Spleen (tissue), 11 donors: ENCODE results near the gene MAEA. TPM values are rescaled to one million over a fixed set of nuclear protein-coding genes. Genes with fewer than 3 reads are reported as not detected.

Experiments
- DNase-seq: peaks from one replicate; pipeline ENCODE4 v3.0.0-alpha.2; 2020
- H3K27ac ChIP-seq, 8 donors: fragments of 200-600 bp; sonication (generic) in 7 of 8; 1 replicate in 4 of 8; 2 replicates in 4 of 8; pipeline versions ENCODE4 v1.5.0 to v1.8.0; 2016 to 2021; ENCODE audit warnings: inconsistent platforms in 4 of 8, mild to moderate bottlenecking in 4 of 8, moderate library complexity in 1 of 8
- H3K27me3 ChIP-seq, 7 donors: fragments of 200-600 bp; sonication (generic) in 6 of 7; replicated peaks in 1 of 7; 1 replicate in 4 of 7; 2 replicates in 3 of 7; pipeline versions ENCODE4 v1.5.0 to v1.8.0; 2016 to 2021; ENCODE audit warnings: inconsistent platforms in 3 of 7, mild to moderate bottlenecking in 1 of 7
- H3K36me3 ChIP-seq, 6 donors: fragments of 200-600 bp; sonication (generic) in 5 of 6; 1 replicate in 4 of 6; 2 replicates in 2 of 6; pipeline versions ENCODE4 v1.5.0 to v1.8.0; 2016 to 2021; ENCODE audit warnings: inconsistent platforms in 2 of 6
- H3K4me1 ChIP-seq, 6 donors: fragments of 200-600 bp; sonication (generic) in 5 of 6; 1 replicate in 3 of 6; 2 replicates in 3 of 6; pipeline versions ENCODE4 v1.5.0 to v1.8.0; 2016 to 2021; ENCODE audit warnings: inconsistent platforms in 3 of 6
- H3K4me3 ChIP-seq, 8 donors: fragments of 200-600 bp; sonication (generic) in 7 of 8; 1 replicate in 4 of 8; 2 replicates in 4 of 8; pipeline versions ENCODE4 v1.5.0 to v1.8.0; 2016 to 2021; ENCODE audit warnings: inconsistent platforms in 4 of 8, mild to moderate bottlenecking in 4 of 8, moderate library complexity in 2 of 8
- H3K9me3 ChIP-seq, 8 donors: fragments of 200-600 bp; sonication (generic) in 7 of 8; 1 replicate in 4 of 8; 2 replicates in 4 of 8; pipeline versions ENCODE4 v1.5.0 to v1.8.0; 2016 to 2021; ENCODE audit warnings: inconsistent platforms in 4 of 8
- POLR2A ChIP-seq, 3 donors: fragments of 450-650 bp; IDR thresholded peaks; one replicate each; pipeline ENCODE4 v1.5.1; 2017; ENCODE audit warnings: antibody characterized with exemption in 3 of 3, mild to moderate bottlenecking in 1 of 3
- POLR2AphosphoS5 ChIP-seq, 3 donors: sonication (generic); formaldehyde crosslinking; IDR thresholded peaks; one replicate each; pipeline ENCODE4 v1.5.1; 2017; ENCODE audit warnings: antibody characterized with exemption in 3 of 3
- WGBS, 5 donors: extraction: QIAGEN DNeasy Blood & Tissue Kit in 3 of 5; methylation state at CpG; one replicate each; pipeline versions ENCODE4 v1.1.5 to v1.1.7; 2013 to 2018; 5-methylcytosine and 5-hydroxymethylcytosine counted together
- intact Hi-C: fragments of 100-400 bp; cut with DNase I; formaldehyde crosslinking; loops from one replicate; pipeline ENCODE4 v1.15.0; 2023; ENCODE audit warnings: low total_unique reads
- polyA plus RNA-seq, 3 donors: library from polyadenylated mRNA; stranded (reverse); fragments of 200-250 nt; gene quantifications; one replicate each; pipeline ENCODE4 v1.2.1, GENCODE V29; 2013
- total RNA-seq, 7 donors: library from RNA; depleted of rRNA in 3 of 7; stranded (reverse); fragments of >200 nt in 3 of 7; fragmentation: NEBNext Ultra II Directional in 4 of 7; extraction: Animal tissue kit (Norgen Biotek cat#: 25700) in 4 of 7; gene quantifications; one replicate each; pipeline versions ENCODE4 v1.1.0 to v1.2.1, GENCODE V29; 2016 to 2021
- TF ChIP-seq, protein P1 (sequence below), 11 experiments: fragments of 200-600 bp in 7 of 11; fragments of 450-650 bp in 4 of 11; sonication (generic) in 4 of 11; IDR thresholded peaks in 8 of 11; conservative IDR thresholded peaks in 3 of 11; 1 replicate in 7 of 11; 2 replicates in 4 of 11; pipeline versions ENCODE4 v1.4.0 to v1.8.0; 2016 to 2021; ENCODE audit warnings: antibody characterized with exemption in 11 of 11, inconsistent platforms in 4 of 11, mild to moderate bottlenecking in 1 of 11
- donor health status: healthy with polysubstance abuse.
- donor health status: DM: no; HTN: no; CAD: no; lungs with moderate emphysema.
- donor health status: DM: no; HTN: no; CAD: no.
- donor health status: Bipolar disorder and iron deficiency.
- donor health status: healthy.
- donor health status: DM: no; HTN: no; CAD: no.
- donor health status: DM: yes; HTN: yes; CAD: no.

MAEA gene
- total and polyA plus RNA-seq, 10 donors: 46.6 to 112 (median 80.1) TPM

DNA sequence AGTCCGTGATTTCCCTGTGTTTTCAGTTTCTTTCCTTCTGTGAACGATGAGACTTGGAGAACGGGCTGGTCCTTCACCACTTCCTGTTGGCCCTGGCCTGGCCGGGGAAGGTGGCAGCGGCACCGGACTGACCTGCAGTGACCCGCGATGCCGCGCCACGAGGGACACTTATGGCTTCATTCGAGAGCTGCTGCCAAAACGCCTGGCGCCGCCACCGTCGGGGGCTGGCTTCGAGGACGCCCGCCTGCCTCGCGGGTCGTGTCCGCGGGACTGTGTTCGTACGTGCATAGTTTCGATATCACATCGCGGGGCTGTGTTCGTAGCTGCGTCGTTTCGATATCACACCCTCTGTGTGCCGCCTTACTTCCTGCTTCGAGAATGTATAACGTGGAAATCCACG lies 49.8 kb downstream of the MAEA start:
- intact Hi-C loops: no loop called here
- H3K4me3 ChIP-seq: no peak overlapping the region
- H3K4me1 ChIP-seq: peaks cover 0 to 7% (median 0%) of the 10 kb centered on the region in 6 donors
- peaks cover 0 to 68% (median 60%) of the 10 kb centered on the region in 6 donors for H3K36me3 ChIP-seq
- H3K27me3 ChIP-seq: no peaks in the 10 kb centered on the region
- TF ChIP-seq POLR2A (IDR thresholded peaks at IDR 0.05) (no peak), POLR2AphosphoS5 (IDR thresholded peaks at IDR 0.05) (peak in 2 of 3 donors; percentile 41 to 69)
- TF ChIP-seq, protein P1, sequence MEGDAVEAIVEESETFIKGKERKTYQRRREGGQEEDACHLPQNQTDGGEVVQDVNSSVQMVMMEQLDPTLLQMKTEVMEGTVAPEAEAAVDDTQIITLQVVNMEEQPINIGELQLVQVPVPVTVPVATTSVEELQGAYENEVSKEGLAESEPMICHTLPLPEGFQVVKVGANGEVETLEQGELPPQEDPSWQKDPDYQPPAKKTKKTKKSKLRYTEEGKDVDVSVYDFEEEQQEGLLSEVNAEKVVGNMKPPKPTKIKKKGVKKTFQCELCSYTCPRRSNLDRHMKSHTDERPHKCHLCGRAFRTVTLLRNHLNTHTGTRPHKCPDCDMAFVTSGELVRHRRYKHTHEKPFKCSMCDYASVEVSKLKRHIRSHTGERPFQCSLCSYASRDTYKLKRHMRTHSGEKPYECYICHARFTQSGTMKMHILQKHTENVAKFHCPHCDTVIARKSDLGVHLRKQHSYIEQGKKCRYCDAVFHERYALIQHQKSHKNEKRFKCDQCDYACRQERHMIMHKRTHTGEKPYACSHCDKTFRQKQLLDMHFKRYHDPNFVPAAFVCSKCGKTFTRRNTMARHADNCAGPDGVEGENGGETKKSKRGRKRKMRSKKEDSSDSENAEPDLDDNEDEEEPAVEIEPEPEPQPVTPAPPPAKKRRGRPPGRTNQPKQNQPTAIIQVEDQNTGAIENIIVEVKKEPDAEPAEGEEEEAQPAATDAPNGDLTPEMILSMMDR (IDR thresholded peaks at IDR 0.05 in 8 of 11, conservative IDR thresholded peaks at IDR 0.05 in 3 of 11): no peak
- DNase-seq: peak; percentile 67
- no peaks in the 10 kb centered on the region for H3K9me3 ChIP-seq
- H3K27ac ChIP-seq: no peak overlapping the region
- WGBS, 5 donors: 90 to 95% (median 92%) methylated on average over 38 of the region's 38 CpGs

DNA sequence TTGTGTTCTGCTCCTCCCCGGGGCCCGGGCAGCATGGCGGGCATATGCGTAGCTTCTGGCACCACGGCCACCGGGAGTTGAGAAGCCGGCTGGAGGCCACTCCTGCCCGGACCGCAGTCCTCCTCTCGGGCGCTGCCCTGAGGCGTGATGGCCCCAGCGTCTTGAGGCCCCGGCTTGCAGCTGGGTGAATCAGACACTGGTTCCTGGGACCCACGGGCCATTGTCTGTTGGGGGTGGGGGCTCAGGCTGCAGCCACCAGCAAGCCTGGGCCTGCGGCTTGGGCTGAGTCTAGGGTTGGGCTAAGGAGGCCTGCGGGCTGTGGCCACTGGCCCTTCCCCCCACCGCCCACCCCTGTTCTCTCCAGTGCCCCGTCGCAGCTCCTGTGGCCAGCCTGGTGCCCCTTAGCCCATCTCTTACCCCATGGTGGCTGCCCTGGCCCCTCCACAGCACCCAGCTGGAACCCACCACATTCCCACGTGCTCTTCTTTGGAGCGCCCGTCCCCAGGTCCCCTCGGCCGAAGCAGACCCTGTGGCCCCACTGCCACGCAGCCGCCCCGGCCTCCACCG lies 50.6 kb downstream of the MAEA start:
- peak; percentile 70 for DNase-seq
- WGBS, 5 donors: 91 to 97% (median 94%) methylated on average over 20 to 29 of the region's 29 CpGs
- Histone ChIP-seq H3K9me3 (no peaks in the 10 kb centered on the region), H3K4me3 (no peak overlapping the region), H3K4me1 (peaks cover 0 to 10% (median 3%) of the 10 kb centered on the region in 6 donors), H3K36me3 (peaks cover 0 to 60% (median 53%) of the 10 kb centered on the region in 6 donors), H3K27ac (no peak overlapping the region), H3K27me3 (no peaks in the 10 kb centered on the region)
- TF ChIP-seq, protein P1 (IDR thresholded peaks at IDR 0.05 in 8 of 11, conservative IDR thresholded peaks at IDR 0.05 in 3 of 11): no peak
- TF ChIP-seq POLR2AphosphoS5 (IDR thresholded peaks at IDR 0.05): peak in 1 of 3 donors; percentile 41
- intact Hi-C loops: loop anchor here (10.0 kb wide), 1 partner anchor 45 kb away; no protein-coding TSS in a partner anchor

DNA sequence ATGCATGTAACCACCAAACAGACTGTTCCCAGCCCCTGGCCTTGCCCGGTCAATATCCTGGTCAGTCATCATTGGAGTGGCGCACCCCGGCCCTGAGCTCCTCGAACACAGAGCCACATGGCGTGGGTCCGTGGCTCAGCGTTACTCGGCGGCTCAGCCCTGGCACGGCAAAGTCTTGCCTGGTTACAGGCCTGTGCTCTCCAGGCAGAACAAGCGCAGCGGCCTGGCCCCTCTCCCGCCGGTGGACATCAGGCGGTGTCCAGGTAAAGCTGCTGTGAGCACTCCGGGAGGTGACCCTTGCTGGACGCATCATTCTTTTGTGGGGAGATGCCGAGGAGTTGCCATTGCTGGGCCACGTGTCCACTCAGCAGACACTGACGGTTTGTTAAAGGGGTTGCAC lies 51.2 kb downstream of the MAEA start:
- Histone ChIP-seq H3K36me3 (peaks cover 0 to 60% (median 53%) of the 10 kb centered on the region in 6 donors), H3K27me3 (no peaks in the 10 kb centered on the region), H3K9me3 (no peaks in the 10 kb centered on the region), H3K27ac (no peak overlapping the region), H3K4me3 (no peak overlapping the region), H3K4me1 (peaks cover 5 to 16% (median 9%) of the 10 kb centered on the region in 6 donors)
- 97% methylated on average over 18 to 20 of the region's 20 CpGs for WGBS, 5 donors
- peak in 1 of 3 donors; percentile 53 for TF ChIP-seq POLR2AphosphoS5 (IDR thresholded peaks at IDR 0.05)
- TF ChIP-seq, protein P1 (IDR thresholded peaks at IDR 0.05 in 8 of 11, conservative IDR thresholded peaks at IDR 0.05 in 3 of 11): no peak
- DNase-seq: peak; percentile 75
- intact Hi-C loops: loop anchor here (10.0 kb wide), 1 partner anchor 46 kb away; no protein-coding TSS in a partner anchor

DNA sequence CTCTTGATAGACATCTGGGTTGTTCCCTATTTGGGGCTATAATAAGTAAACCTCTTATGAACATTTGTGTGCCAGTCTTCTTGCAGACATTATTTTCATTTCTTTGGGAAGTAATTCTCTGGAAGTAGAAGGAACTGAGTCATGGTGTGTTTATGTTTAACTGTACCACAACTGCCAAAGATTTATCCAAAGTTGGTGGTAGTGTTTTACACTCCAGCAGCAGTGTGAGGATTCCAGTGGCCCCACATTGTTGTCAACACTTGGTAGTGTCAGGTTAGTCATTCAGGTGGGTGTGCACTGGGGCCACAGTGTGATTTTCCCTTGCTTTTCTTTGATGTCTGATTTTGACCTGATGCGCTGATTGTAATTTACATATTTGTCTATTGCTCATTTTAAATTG lies 52.3 kb downstream of the MAEA start:
- TF ChIP-seq, protein P1 (IDR thresholded peaks at IDR 0.05 in 8 of 11, conservative IDR thresholded peaks at IDR 0.05 in 3 of 11): no peak
- TF ChIP-seq POLR2A (IDR thresholded peaks at IDR 0.05) (no peak), POLR2AphosphoS5 (IDR thresholded peaks at IDR 0.05) (no peak)

More for the DNA sequence above, 52.3 kb downstream of the MAEA start:
- H3K4me3 ChIP-seq: no peak overlapping the region
- DNase-seq: no peak
- intact Hi-C loops: loop anchor here (10.0 kb wide), 1 partner anchor 47 kb away; no protein-coding TSS in a partner anchor
- no peaks in the 10 kb centered on the region for H3K9me3 ChIP-seq
- peaks cover 5 to 19% (median 11%) of the 10 kb centered on the region in 6 donors for H3K4me1 ChIP-seq
- no peak overlapping the region for H3K27ac ChIP-seq
- peaks cover 0 to 48% (median 45%) of the 10 kb centered on the region in 6 donors for H3K36me3 ChIP-seq
- WGBS, 5 donors: 92 to 100% (median 97%) methylated on average over 1 of the region's 1 CpG
- no peaks in the 10 kb centered on the region for H3K27me3 ChIP-seq
